ENCODE results near the gene HSPA9.

DNA sequence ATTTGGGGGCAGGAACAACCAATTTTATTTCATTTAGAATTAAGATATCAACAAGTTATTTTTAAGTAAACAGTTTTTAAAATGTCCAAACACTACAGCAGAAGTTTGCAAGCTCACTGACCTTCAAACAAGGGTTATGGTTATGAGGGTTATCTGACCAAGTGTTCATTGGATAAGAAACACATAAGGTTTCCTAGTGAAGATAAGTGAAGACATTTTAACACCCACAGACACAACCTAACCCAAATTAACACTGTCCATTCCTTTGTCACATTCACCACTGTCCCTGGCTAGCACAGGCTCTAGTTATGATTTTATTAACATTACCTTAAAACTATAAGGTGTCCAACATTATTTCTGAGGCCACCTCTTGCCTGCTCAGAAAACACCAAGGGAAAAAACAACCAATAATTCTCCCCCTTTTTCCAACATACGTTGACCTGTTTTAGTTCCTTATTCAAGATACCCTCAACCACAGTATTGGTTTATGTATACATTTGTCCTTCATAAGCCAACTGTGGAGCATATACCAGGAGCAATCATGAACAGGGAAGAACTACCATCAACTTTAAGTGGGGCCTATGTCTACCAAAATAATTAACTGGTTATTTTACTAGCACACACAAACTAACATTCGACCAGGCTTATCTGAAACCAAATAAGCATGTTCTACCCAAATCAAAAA, 36.1 kb downstream of the HSPA9 start:
- TF ChIP-seq CTCF (optimal IDR thresholded peaks at IDR 0.05 in 1 of 3, IDR thresholded peaks at IDR 0.05 in 1 of 3, conservative IDR thresholded peaks at IDR 0.05 in 1 of 3; ENCODE audit: extremely low read depth in 1 of 3, insufficient read depth in 2 of 3, low read length in 3 of 3): no peak
- no peak for TF ChIP-seq EZH2 (IDR thresholded peaks at IDR 0.05; ENCODE audit: low read length)
